A673 (cell line): Measurements from ENCODE around the gene PTGDR. TPM values are rescaled to one million over a fixed set of nuclear protein-coding genes. Genes with fewer than 3 reads are reported as not detected.

Experiments
- BruUV-seq: library from RNA; stranded (reverse); fragments of 400-500 nt; replicated peaks from 2 replicates; lab custom pipeline; 2021; lab: Mats Ljungman, UMichigan
- CTCF ChIA-PET: fragments of 300-600 bp; sonication (Branson Sonifier 250); formaldehyde crosslinking; loops from one replicate; lab custom pipeline; 2022; ENCODE audit warnings: antibody characterized with exemption; lab: Charles Lee
- POLR2A ChIA-PET: fragments of 300-600 bp; sonication (Branson Sonifier 250); formaldehyde crosslinking; loops from one replicate; lab custom pipeline; 2022; ENCODE audit warnings: antibody characterized with exemption; ENCODE audit not compliant: low non-redundant PET; lab: Charles Lee
- DNase-seq: peaks from one replicate; pipeline ENCODE4 v3.0.0-alpha.2; 2015; ENCODE audit warnings: low spot score
- H3K27ac ChIP-seq: fragments of 200-600 bp; sonication (generic); 2 replicates; pipeline ENCODE4 v1.5.1; 2016; ENCODE audit warnings: mixed run types, low read depth, mild to moderate bottlenecking, mixed read lengths, antibody characterized with exemption, low read length; ENCODE audit not compliant: poor library complexity, severe bottlenecking
- H3K27me3 ChIP-seq: fragments of 200-600 bp; sonication (generic); replicated peaks from 2 replicates; pipeline ENCODE4 v1.6.1; 2017; ENCODE audit warnings: mixed run types, low read depth, mild to moderate bottlenecking, mixed read lengths, antibody characterized with exemption, low read length; ENCODE audit not compliant: insufficient read depth, poor library complexity
- H3K36me3 ChIP-seq: fragments of 200-600 bp; sonication (generic); 2 replicates; pipeline ENCODE4 v1.6.1; 2016; ENCODE audit warnings: mixed run types, mild to moderate bottlenecking, mixed read lengths, antibody characterized with exemption, low read length; ENCODE audit not compliant: insufficient read depth, poor library complexity, severe bottlenecking
- H3K4me1 ChIP-seq: fragments of 200-600 bp; sonication (generic); 2 replicates; pipeline ENCODE4 v1.6.1; 2017; ENCODE audit warnings: mixed run types, mild to moderate bottlenecking, mixed read lengths, antibody characterized with exemption, low read length; ENCODE audit not compliant: insufficient read depth, poor library complexity, severe bottlenecking
- H3K4me3 ChIP-seq: fragments of 200-600 bp; sonication (generic); 2 replicates; pipeline ENCODE4 v1.5.1; 2016; ENCODE audit warnings: low read depth, mixed run types, mild to moderate bottlenecking, mixed read lengths, low read length; ENCODE audit not compliant: poor library complexity, severe bottlenecking
- H3K9me3 ChIP-seq: fragments of 200-600 bp; sonication (generic); 2 replicates; pipeline ENCODE4 v1.6.1; 2016; ENCODE audit warnings: mixed run types, low read depth, mild to moderate bottlenecking, mixed read lengths, antibody characterized with exemption, low read length; ENCODE audit not compliant: poor library complexity, severe bottlenecking
- EZH2 ChIP-seq: fragments of 200-600 bp; sonication (generic); IDR thresholded peaks from 2 replicates; pipeline ENCODE4 v1.6.1; 2017; ENCODE audit warnings: borderline replicate concordance, low read depth, mild to moderate bottlenecking, mixed read lengths, antibody characterized with exemption, low read length; ENCODE audit not compliant: poor library complexity, severe bottlenecking
- intact Hi-C: fragments of 100-400 bp; cut with micrococcal nuclease; formaldehyde crosslinking; loops from one replicate; pipeline ENCODE4 v1.10.0; 2022; ENCODE audit not compliant: unreplicated experiment
- total RNA-seq: library from RNA; stranded (reverse); gene quantifications from 2 replicates; pipeline ENCODE4 v1.2.3, GENCODE V29; 2021
- TF ChIP-seq, protein P1 (sequence below): fragments of 300-800, 200-600 bp; sonication (generic); conservative IDR thresholded peaks from 2 replicates; pipeline ENCODE4 v1.5.1; 2017; ENCODE audit warnings: low read depth, mild to moderate bottlenecking, antibody characterized with exemption, low read length, moderate library complexity, mixed read lengths

The PTGDR gene
- total RNA-seq, 1 experiment from 2014 or later = not detected

DNA sequence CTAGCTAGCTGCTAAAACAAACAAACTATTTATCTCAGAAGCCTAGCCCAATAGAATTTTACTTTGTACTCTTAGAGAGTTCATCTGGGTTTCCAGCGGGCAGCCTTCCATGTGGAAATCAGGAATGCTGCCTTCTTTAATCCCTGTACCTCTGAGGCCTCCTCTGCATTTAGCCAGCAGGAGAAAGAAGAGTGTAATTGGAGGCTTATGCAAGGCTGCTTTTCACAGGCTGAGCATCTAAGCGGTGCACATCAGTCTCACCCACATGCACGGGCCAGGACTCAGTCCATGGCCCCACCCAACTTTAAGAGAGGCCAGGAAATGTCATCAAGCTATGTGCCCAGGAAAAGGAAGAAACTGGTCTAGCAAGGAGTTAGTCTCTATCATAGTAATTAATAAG is 14.0 kb upstream of the PTGDR start:
- BruUV-seq = no TSS peak
- POLR2A ChIA-PET = no interaction called here
- H3K27me3 ChIP-seq = no peaks in the 10 kb centered on the region
- H3K4me3 ChIP-seq = no peak overlapping the region
- no peak overlapping the region for H3K27ac ChIP-seq
- no peaks in the 10 kb centered on the region for H3K9me3 ChIP-seq
- no peaks in the 10 kb centered on the region for H3K4me1 ChIP-seq
- CTCF ChIA-PET = no interaction called here
- DNase-seq = no peak
- no peaks in the 10 kb centered on the region for H3K36me3 ChIP-seq
- intact Hi-C loops = no loop called here
- TF ChIP-seq EZH2 = no peak
- TF ChIP-seq, protein P1, sequence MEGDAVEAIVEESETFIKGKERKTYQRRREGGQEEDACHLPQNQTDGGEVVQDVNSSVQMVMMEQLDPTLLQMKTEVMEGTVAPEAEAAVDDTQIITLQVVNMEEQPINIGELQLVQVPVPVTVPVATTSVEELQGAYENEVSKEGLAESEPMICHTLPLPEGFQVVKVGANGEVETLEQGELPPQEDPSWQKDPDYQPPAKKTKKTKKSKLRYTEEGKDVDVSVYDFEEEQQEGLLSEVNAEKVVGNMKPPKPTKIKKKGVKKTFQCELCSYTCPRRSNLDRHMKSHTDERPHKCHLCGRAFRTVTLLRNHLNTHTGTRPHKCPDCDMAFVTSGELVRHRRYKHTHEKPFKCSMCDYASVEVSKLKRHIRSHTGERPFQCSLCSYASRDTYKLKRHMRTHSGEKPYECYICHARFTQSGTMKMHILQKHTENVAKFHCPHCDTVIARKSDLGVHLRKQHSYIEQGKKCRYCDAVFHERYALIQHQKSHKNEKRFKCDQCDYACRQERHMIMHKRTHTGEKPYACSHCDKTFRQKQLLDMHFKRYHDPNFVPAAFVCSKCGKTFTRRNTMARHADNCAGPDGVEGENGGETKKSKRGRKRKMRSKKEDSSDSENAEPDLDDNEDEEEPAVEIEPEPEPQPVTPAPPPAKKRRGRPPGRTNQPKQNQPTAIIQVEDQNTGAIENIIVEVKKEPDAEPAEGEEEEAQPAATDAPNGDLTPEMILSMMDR = no peak

DNA sequence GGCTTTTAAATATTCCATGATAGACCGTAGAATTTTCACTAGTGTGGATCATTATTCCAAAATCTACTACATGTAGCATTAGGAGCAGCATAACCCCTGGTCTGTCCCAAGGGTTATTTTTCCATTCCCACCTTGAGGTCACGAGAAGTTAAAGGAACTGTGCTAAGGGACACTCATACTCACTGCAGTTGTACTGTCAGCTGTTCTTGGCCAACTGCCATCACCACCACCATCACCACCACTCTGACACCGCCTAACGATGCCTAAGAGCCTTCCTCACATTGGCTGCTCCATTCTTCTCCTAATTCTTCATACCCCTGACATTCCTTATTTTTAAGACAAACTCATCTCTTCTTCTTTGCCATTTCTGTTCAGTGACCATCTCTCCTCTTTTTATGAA is 13.4 kb upstream of the PTGDR start:
- TF ChIP-seq, protein P1 = no peak
- TF ChIP-seq EZH2 = no peak
- Histone ChIP-seq H3K4me1 (no peaks in the 10 kb centered on the region), H3K36me3 (no peaks in the 10 kb centered on the region), H3K27ac (no peak overlapping the region), H3K9me3 (no peaks in the 10 kb centered on the region), H3K4me3 (no peak overlapping the region), H3K27me3 (peaks cover 3% of the 10 kb centered on the region)
- ChIA-PET POLR2A (no interaction called here), CTCF (no interaction called here)
- no peak for DNase-seq
- BruUV-seq = no TSS peak
- intact Hi-C loops = no loop called here

DNA sequence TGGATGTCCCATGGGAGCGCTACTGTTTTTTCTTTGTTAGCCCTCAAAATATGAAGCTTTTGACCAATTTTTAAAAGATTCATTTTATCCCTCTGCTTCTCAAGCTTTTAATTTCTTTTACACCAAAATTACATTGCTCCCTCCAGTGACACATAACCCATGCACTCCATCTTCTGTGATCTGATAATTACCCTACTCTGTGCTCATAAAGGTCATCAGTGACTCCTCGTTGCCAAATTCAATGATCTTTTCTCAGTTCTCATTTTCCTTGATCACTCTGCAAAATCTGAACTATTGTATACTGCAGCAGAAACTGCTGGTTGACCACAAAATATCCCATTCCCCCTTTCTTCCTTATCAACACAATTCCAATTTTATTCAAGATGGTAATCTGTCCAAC is 8.7 kb upstream of the PTGDR start:
- ChIA-PET POLR2A (no interaction called here), CTCF (no interaction called here)
- no peak overlapping the region for H3K27ac ChIP-seq
- no TSS peak for BruUV-seq
- no peak for DNase-seq
- no peaks in the 10 kb centered on the region for H3K9me3 ChIP-seq
- intact Hi-C loops = no loop called here
- TF ChIP-seq, protein P1 = no peak
- no peak for TF ChIP-seq EZH2
- H3K4me1 ChIP-seq = no peaks in the 10 kb centered on the region
- H3K27me3 ChIP-seq = peaks cover 18% of the 10 kb centered on the region
- no peaks in the 10 kb centered on the region for H3K36me3 ChIP-seq
- no peak overlapping the region for H3K4me3 ChIP-seq
